NCI-H2227 treated with DMSO at 0.1 percent for 48 hours (cell line): Measurements from ENCODE around the gene TRIM9.
"Not testable (repeated sequence)": the region's sequence is repeated elsewhere in the genome, so short reads cannot be mapped to it uniquely, and the experiment has no call there.

Experiments used
- DNase-seq: peaks from one replicate; lab custom pipeline; 2025; lab: John Stamatoyannopoulos, UW

Gene TRIM9

GRCh38 chr14:51004352-51004800, 90.5 kb downstream of the TRIM9 start:
- DNase-seq = peak; percentile 40

- DNase-seq = peak; percentile 24
Observed at GRCh38 chr14:51002406-51002999, 92.4 kb downstream of the TRIM9 start.

- DNase-seq = no peak
Observed at GRCh38 chr14:51000566-51000965, 94.3 kb downstream of the TRIM9 start.

- no peak for DNase-seq
Observed at GRCh38 chr14:50999726-51000125, 95.2 kb downstream of the TRIM9 start.

GRCh38 chr14:50998612-50999011, 96.3 kb downstream of the TRIM9 start:
- no peak for DNase-seq

GRCh38 chr14:50997712-50998111, 97.2 kb downstream of the TRIM9 start:
- DNase-seq = no peak

GRCh38 chr14:50994158-50994557, 100.7 kb downstream of the TRIM9 start:
- DNase-seq = not testable (repeated sequence)

- no peak for DNase-seq
Observed at GRCh38 chr14:50985859-50986331, 109.0 kb downstream of the TRIM9 start.

- no peak for DNase-seq
Observed at GRCh38 chr14:50985124-50985858, 109.6 kb downstream of the TRIM9 start.

GRCh38 chr14:50984036-50984710, 110.7 kb downstream of the TRIM9 start:
- DNase-seq = no peak

GRCh38 chr14:50979941-50980850, 114.7 kb downstream of the TRIM9 start:
- DNase-seq = peak; percentile 4

GRCh38 chr14:50978888-50979287, 116.0 kb downstream of the TRIM9 start:
- no peak for DNase-seq

- DNase-seq = no peak
Observed at GRCh38 chr14:50978529-50978871, 116.4 kb downstream of the TRIM9 start.

- no peak for DNase-seq
Observed at GRCh38 chr14:50977863-50978528, 116.9 kb downstream of the TRIM9 start.

GRCh38 chr14:50974118-50974517, 120.8 kb downstream of the TRIM9 start:
- DNase-seq = no peak

GRCh38 chr14:50972734-50973133, 122.2 kb downstream of the TRIM9 start:
- DNase-seq = no peak

- peak; percentile 53 for DNase-seq
Observed at GRCh38 chr14:50970886-50971781, 123.8 kb downstream of the TRIM9 start.

GRCh38 chr14:50967790-50968189, 127.1 kb downstream of the TRIM9 start:
- no peak for DNase-seq

GRCh38 chr14:50967103-50967502, 127.8 kb downstream of the TRIM9 start:
- DNase-seq = no peak

GRCh38 chr14:50964683-50965390, 130.1 kb downstream of the TRIM9 start:
- peak; percentile 55 for DNase-seq
